ENCODE measurements around the gene ADGRD1.

ADGRD1 gene

DNA sequence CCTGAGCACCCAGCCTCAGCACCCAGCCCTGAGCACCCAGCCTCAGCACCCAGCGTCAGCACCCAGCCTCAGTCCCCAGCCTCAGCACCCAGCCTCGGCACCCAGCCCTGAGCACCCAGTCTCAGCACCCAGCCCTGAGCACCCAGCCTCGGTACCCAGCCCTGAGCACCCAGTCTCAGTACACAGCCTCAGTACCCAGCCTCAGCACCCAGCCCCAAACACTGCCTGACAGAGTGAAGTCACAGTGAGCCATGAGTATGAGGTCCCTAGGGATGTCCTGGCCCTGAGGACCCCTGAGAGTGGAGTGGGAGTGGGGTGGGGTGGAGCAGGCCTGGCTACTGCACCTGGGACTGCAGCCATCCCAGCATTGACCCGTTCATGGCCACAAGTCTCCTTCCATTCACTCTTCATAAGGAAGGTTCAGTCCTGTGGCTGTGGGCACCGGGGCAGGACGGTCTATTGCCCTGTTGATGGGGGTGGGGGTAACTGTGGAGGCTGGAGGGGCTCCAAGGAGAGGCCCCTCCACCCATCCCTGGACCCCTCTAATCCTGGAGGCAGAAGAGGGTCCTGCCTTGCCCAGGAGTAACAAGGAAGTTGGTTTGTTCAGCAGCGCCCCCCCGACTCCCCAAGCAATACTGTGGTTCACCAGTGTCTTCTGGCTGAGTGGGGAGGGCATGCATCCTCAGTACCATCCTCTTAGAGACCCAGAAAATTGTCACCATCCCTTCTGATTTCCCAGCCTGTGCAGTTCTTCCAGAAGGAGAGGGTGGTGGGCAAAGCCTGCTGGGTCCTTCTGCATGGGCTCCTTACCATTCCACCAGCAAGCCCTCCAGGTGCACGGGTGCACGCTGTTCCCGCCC lies 140.5 kb downstream of the ADGRD1 start:
- intact Hi-C loops (cut with DNase I) = no loop called here
- DNase-seq = peak in 5 of 10 donors; percentile 3 to 51 (median 4)

- intact Hi-C loops (cut with DNase I) = no loop called here
- peak in 4 of 10 donors; percentile 6 to 74 (median 62) for DNase-seq
These were observed 141.4 kb downstream of the ADGRD1 start for GRCh38 chr12:131094831-131095805.

DNA sequence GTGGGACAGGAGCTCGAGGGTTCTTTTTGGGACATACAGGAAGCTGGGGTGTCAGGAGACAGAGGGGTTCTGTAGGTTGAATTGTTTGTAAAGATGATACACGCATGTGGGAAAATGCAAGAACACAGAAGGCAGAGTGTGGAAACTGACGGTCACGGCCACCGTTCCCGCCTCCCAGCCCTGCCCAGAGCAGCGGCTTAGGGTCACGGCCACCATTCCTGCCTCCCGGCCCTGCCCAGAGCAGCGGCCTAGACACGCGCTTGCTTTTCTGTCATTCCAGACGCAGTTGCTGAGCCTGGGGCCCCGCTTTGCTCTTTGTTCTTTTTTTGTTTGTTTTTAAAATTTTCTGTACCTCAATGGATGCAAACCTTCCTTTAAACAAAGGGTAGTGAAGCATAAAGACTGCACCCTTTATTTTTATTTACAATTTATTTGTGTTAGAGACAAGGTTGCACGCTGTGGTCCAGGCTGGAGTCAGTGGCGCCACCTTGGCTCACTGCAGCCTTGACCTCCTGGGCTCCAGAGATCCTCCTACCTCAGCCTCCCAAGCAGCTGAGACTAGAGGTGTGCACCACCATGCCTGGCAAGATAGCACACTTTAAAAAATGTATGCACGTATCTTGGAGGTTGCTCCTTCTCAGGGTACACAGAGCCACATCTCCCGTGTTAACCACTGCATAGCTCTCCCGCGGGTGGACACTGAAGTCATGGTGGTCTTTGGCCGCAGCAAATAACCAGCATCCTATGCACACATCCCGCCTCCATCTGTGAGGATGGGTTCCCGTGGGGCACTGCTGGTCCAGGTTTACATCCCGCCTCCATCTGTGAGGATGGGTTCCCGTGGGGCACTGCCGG lies 142.3 kb downstream of the ADGRD1 start:
- intact Hi-C loops (cut with DNase I) = no loop called here
- peak in 4 of 10 donors; percentile 1 to 69 (median 24) for DNase-seq

DNA sequence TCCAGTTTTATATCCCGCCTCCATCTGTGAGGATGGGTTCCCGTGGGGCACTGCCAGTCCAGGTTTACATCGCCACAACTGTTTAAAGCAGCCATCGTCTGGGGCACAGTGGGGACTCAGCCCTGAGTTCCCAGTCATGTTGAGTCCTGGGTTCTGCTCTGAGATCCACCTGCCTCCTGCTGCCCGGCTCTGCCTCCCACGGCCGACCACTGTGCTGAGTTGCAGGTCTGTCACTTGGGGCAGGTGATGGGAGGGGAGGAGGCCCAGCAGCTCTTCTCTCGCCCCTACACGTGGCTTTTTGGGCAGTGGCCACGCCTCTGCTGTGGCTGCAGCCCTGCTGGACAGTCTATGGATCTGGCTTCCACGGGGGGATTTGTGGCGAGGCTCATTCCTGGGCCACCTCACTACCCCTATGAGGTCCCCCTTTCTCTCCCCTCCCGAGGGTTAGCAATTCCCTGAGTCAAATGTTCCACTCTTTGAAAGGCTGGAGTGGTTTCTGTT lies 143.0 kb downstream of the ADGRD1 start:
- peak in 4 of 10 donors; percentile 5 to 59 (median 52) for DNase-seq

GRCh38 chr12:131097202-131098177 lies 143.8 kb downstream of the ADGRD1 start:
- intact Hi-C loops (cut with DNase I) = no loop called here
- DNase-seq = peak in 6 of 10 donors; percentile 9 to 86 (median 46)

More for the DNA sequence above, 143.0 kb downstream of the ADGRD1 start:
- intact Hi-C loops (cut with DNase I) = no loop called here

- intact Hi-C loops (cut with DNase I) = no loop called here
- peak in 6 of 10 donors; percentile 3 to 73 (median 24) for DNase-seq
These were observed 144.7 kb downstream of the ADGRD1 start for GRCh38 chr12:131098178-131098981.

DNA sequence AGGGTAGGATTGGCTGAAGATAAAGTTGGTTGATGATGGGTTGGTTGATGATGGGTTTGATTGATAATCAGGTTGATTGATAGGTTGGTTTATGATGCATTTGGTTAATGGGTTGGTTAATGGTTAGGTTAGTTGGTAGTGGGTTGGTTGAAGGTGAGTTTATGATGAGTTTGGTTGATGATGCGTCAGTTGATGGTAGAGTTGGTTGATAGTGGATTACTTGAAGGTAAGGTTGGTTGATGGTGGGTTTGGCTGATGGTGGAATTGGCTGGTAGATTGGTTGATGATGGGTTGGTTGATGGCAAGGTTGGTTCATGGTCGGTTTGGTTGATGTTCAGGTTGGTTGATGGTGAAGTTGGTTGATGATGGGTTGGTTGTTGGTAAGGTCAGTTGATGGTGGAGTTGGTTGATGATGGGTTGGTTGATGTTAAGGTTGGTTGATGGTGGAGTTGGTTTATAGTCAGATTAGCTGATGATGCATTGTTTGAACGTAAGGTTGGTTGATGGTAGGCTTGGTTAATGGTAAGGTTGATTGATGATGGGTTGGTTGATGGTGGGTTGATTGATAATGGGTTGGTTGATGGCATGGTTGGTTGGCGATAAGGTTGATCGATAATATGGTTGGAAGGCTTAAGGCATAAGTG lies 146.4 kb downstream of the ADGRD1 start:
- no peak for DNase-seq
- intact Hi-C loops (cut with DNase I) = no loop called here

GRCh38 chr12:131101006-131101405 lies 147.3 kb downstream of the ADGRD1 start:
- DNase-seq = peak in 2 of 10 donors; percentile 27 to 39
- intact Hi-C loops (cut with DNase I) = no loop called here

DNA sequence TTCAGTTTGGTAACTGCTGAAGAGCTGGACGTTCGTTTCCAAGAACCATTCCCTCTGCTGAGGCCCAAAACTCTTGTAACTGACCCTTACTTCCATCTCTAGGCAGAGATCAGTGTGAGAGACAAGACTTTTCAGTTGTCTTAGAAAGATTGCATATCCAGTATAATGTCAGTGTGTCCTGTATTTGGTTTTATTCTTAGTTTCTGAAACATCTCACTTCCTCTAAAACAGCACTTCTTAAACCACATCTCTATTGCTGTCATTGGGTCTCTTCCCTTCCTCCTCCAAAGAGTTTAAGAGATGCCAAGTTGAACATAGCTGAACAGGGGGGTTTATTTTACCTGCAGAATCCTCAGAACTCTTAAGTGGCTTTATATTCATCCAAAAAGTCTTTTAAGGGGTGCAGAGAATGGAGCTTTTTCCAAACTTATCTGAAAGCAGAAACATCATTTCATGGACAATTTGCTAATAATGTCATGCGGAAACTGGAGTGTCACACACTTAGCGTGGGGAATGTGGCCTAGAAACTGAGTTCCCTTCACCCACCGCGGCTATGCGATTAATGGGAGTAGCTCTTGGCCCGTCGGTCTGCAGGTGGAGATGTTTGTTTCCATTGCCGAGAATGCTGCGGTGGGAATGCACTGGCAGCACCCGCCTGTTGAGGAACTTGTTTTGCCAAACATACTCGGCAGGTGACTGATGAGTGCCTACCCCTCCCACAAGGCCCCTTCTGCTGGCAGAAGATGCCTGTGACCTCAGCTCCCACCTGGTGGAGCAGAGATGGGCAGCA lies 148.2 kb downstream of the ADGRD1 start:
- intact Hi-C loops (cut with DNase I) = no loop called here
- peak in 3 of 10 donors; percentile 5 to 77 (median 55) for DNase-seq

GRCh38 chr12:131102493-131102931 lies 148.8 kb downstream of the ADGRD1 start:
- DNase-seq = peak in 2 of 10 donors; percentile 8 to 49

GRCh38 chr12:131102991-131103668 lies 149.4 kb downstream of the ADGRD1 start:
- DNase-seq = peak in 3 of 10 donors; percentile 54 to 78 (median 66)
- intact Hi-C loops (cut with DNase I) = no loop called here

More at GRCh38 chr12:131102493-131102931, 148.8 kb downstream of the ADGRD1 start:
- intact Hi-C loops (cut with DNase I) = no loop called here

GRCh38 chr12:131103669-131104462 lies 150.2 kb downstream of the ADGRD1 start:
- DNase-seq = peak in 3 of 10 donors; percentile 68 to 72 (median 69)
- intact Hi-C loops (cut with DNase I) = loop anchor here (2.0 kb wide), 1 partner anchor 731 kb away; no protein-coding TSS in a partner anchor

DNA sequence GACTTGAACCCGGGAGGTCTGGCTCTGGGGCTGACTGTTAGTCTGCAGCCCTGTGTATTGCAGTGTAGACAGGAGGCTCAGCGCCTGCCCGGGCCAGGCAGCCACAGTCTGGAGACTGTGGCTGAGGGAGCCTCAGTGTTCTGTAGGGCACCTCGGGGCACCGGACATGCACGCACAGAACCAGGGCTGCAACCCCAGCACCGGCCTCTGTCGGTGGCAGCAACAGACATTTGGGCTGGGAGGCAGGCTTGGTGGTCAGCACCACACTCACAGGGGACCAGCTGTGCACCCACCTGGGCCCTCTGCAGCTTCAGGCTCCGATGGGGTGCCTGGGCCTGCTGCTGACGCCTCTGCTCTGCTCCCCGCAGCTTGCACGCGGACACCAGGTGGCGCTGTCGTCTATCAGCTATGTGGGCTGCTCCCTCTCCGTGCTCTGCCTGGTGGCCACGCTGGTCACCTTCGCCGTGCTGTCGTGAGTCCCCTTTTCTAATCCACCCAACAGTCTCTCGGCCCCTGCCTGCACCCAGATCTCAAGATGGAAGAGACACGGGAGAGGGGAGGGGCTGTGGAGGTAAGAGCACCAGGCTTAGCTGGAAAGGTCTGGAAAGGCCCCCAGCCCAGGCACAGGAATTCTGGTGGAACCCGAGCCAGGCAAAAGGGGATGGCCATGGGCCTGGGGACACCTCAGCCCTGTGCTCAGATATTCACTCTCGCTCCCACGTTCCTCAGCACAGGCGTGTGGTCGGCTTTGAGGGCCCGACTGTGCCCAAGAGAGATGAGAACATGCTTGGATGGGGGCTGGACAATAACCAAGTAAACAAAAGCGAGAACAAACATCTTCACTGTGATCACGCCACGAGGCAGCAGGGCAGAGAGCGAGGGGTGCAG lies 151.0 kb downstream of the ADGRD1 start:
- intact Hi-C loops (cut with DNase I) = loop anchor here (2.0 kb wide), 1 partner anchor 730 kb away; no protein-coding TSS in a partner anchor
- peak; percentile 84 to 98 (median 94) for DNase-seq

DNA sequence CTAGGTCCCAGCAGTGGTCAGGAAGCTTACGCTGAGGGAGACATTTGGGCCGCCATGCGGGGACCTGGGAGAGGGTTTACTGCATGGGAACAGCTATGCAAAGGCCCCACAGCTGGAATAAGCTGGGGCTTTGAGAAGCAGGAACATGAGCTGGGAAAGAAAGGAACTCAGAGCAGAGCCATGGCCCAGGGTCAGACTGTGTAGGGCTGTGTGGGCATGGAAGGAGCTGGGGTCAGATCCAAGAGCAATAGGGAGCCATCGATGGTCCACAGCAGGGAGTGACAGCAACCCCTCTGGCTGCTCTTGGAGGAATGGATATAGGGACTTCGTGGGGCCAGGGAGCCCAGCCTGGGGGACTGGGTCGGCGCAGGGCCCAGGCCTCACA lies 151.6 kb downstream of the ADGRD1 start:
- intact Hi-C loops (cut with DNase I) = loop anchor here (2.0 kb wide), 1 partner anchor 729 kb away; no protein-coding TSS in a partner anchor
- peak in 2 of 10 donors; percentile 47 to 71 for DNase-seq

All from posterior cingulate gyrus (tissue), 11 donors.